HepG2 (cell line): ENCODE data around the gene ASPHD1. TPM values are rescaled to one million over a fixed set of nuclear protein-coding genes. Genes with fewer than 3 reads are reported as not detected.

ENCODE experiments used
- CBX1 ChIP-seq: IDR thresholded peaks from one replicate; pipeline ENCODE4 v1.6.1; 2016; ENCODE audit warnings: antibody characterized with exemption, low read depth
- ERF ChIP-seq: IDR thresholded peaks from 2 replicates; pipeline ENCODE4 v1.6.1; 2018; ENCODE audit warnings: missing biosample characterization, missing genetic modification reagents
- FLYWCH1 ChIP-seq: sonication (generic); formaldehyde crosslinking; IDR thresholded peaks from 2 replicates; pipeline ENCODE4 v1.8.1; 2023; ENCODE audit warnings: mild to moderate bottlenecking, missing genetic modification reagents
- FOXA3 ChIP-seq: IDR thresholded peaks from 2 replicates; pipeline ENCODE4 v1.6.1; 2016; ENCODE audit warnings: missing genetic modification reagents, missing compliant biosample characterization
- FOXJ3 ChIP-seq: sonication (generic); formaldehyde crosslinking; IDR thresholded peaks from 2 replicates; pipeline ENCODE4 v1.4.0; 2020; ENCODE audit warnings: missing genetic modification reagents, mild to moderate bottlenecking, borderline replicate concordance
- HNF4G ChIP-seq, 2 experiments: sonication (generic) in 1 of 2; formaldehyde crosslinking in 1 of 2; IDR thresholded peaks; 2 replicates each; pipeline versions ENCODE4 v1.4.0 to v1.6.1; 2011 to 2020; ENCODE audit warnings: borderline replicate concordance in 2 of 2, low read depth in 2 of 2, mild to moderate bottlenecking in 2 of 2, low read length in 1 of 2, missing genetic modification reagents in 1 of 2, moderate library complexity in 1 of 2
- JUN ChIP-seq: sonication (generic); formaldehyde crosslinking; IDR thresholded peaks from 2 replicates; pipeline ENCODE4 v1.4.0; 2020; ENCODE audit warnings: mild to moderate bottlenecking, missing genetic modification reagents
- KDM3A ChIP-seq: IDR thresholded peaks from 2 replicates; pipeline ENCODE4 v1.6.1; 2018; ENCODE audit warnings: low read depth, missing compliant biosample characterization
- NFE2L1 ChIP-seq: sonication (generic); formaldehyde crosslinking; IDR thresholded peaks from 2 replicates; pipeline ENCODE4 v1.4.0; 2020; ENCODE audit warnings: missing genetic modification reagents, mild to moderate bottlenecking, borderline replicate concordance
- PCBP2 ChIP-seq: fragments of 200-400 bp; formaldehyde crosslinking; optimal IDR thresholded peaks from 2 replicates; pipeline ENCODE3; 2018; ENCODE audit warnings: low read length, low read depth; ENCODE audit not compliant: poor library complexity, severe bottlenecking
- RELA ChIP-seq: sonication (generic); formaldehyde crosslinking; IDR thresholded peaks from 2 replicates; pipeline ENCODE4 v1.4.0; 2020; ENCODE audit warnings: missing genetic modification reagents
- REPIN1 ChIP-seq: sonication (generic); formaldehyde crosslinking; IDR thresholded peaks from 2 replicates; pipeline ENCODE4 v1.8.0; 2022; ENCODE audit warnings: missing genetic modification reagents, low read depth, mild to moderate bottlenecking, borderline replicate concordance
- REXO4 ChIP-seq: sonication (generic); formaldehyde crosslinking; IDR thresholded peaks from 2 replicates; pipeline ENCODE4 v1.8.0; 2022; ENCODE audit warnings: missing genetic modification reagents, mild to moderate bottlenecking, borderline replicate concordance
- SIX1 ChIP-seq: sonication (generic); formaldehyde crosslinking; IDR thresholded peaks from 2 replicates; pipeline ENCODE4 v1.4.0; 2020; ENCODE audit warnings: missing genetic modification reagents, borderline replicate concordance
- TFDP1 ChIP-seq: IDR thresholded peaks from 2 replicates; pipeline ENCODE4 v1.6.1; 2016; ENCODE audit warnings: missing compliant biosample characterization, missing genetic modification reagents, borderline replicate concordance
- THAP8 ChIP-seq: sonication (generic); formaldehyde crosslinking; IDR thresholded peaks from 2 replicates; pipeline ENCODE4 v1.5.1; 2020; ENCODE audit warnings: missing genetic modification reagents, mild to moderate bottlenecking, borderline replicate concordance
- ZNF12 ChIP-seq: sonication (generic); formaldehyde crosslinking; IDR thresholded peaks from 2 replicates; pipeline ENCODE4 v1.5.0; 2020; ENCODE audit warnings: missing genetic modification reagents
- ZNF264 ChIP-seq: sonication (generic); formaldehyde crosslinking; IDR thresholded peaks from 2 replicates; pipeline ENCODE4 v1.4.0; 2020; ENCODE audit warnings: missing genetic modification reagents
- ZNF337 ChIP-seq: sonication (generic); formaldehyde crosslinking; IDR thresholded peaks from 2 replicates; pipeline ENCODE4 v1.5.1; 2020; ENCODE audit warnings: missing genetic modification reagents, low read depth, mild to moderate bottlenecking, borderline replicate concordance
- ZNF383 ChIP-seq: sonication (generic); formaldehyde crosslinking; IDR thresholded peaks from 2 replicates; pipeline ENCODE4 v1.4.0; 2020; ENCODE audit warnings: missing genetic modification reagents, mild to moderate bottlenecking, borderline replicate concordance
- ZNF503 ChIP-seq: sonication (generic); formaldehyde crosslinking; IDR thresholded peaks from 2 replicates; pipeline ENCODE4 v1.4.0; 2020; ENCODE audit warnings: missing genetic modification reagents
- ZNF704 ChIP-seq: sonication (generic); formaldehyde crosslinking; IDR thresholded peaks from 2 replicates; pipeline ENCODE4 v1.8.1; 2023; ENCODE audit warnings: mild to moderate bottlenecking, inconsistent platforms, moderate library complexity, missing genetic modification reagents, borderline replicate concordance
- ZNF713 ChIP-seq: sonication (generic); formaldehyde crosslinking; IDR thresholded peaks from 2 replicates; pipeline ENCODE4 v1.4.0; 2020; ENCODE audit warnings: mild to moderate bottlenecking, missing genetic modification reagents
- ZNF747 ChIP-seq: sonication (generic); formaldehyde crosslinking; IDR thresholded peaks from 2 replicates; pipeline ENCODE4 v1.8.1; 2023; ENCODE audit warnings: missing genetic modification reagents, mild to moderate bottlenecking, borderline replicate concordance
- polyA plus RNA-seq, 8 experiments: library from polyadenylated mRNA; depleted of rRNA in 3 of 8; stranded (reverse) in 7 of 8; unstranded in 1 of 8; fragments of >200 nt; fragmentation: Illumina TruSeq in 4 of 8; extraction: Trizol in 4 of 8; gene quantifications; 2 replicates each; pipeline versions ENCODE4 v1.2.1 to v1.2.3, GENCODE V29; 2011 to 2016; ENCODE audit warnings: low read depth in 4 of 8, missing spikeins in 1 of 8, mixed read lengths in 1 of 8; ENCODE audit not compliant: insufficient read depth in 1 of 8
- total RNA-seq, 5 experiments: library from RNA; depleted of rRNA; stranded (reverse); fragments of >200 nt; fragmentation: Illumina TruSeq; extraction: Trizol; gene quantifications; 2 replicates each; pipeline ENCODE4 v1.2.3, GENCODE V29; 2016; ENCODE audit warnings: low read depth in 1 of 5

The ASPHD1 gene
- total and polyA plus RNA-seq, 2 of the 13 experiments (the other 11 are each of a cell fraction or from before 2014, with no cell fraction given): 13.1 to 19.7 TPM

GRCh38 chr16:29891525-29892457, 8.5 kb upstream of the ASPHD1 start (continued):
- TF ChIP-seq JUN (CRISPR knock-in tag): no peak
- peak; percentile 37; the same call in 1 of the 2 replicates for TF ChIP-seq NFE2L1 (CRISPR knock-in tag)
- no peak for TF ChIP-seq KDM3A (CRISPR knock-in tag)
- TF ChIP-seq ZNF337 (CRISPR knock-in tag): peak; percentile 56; the same call in 1 of the 2 replicates
- 0 out of 2 replicates have a peak, but pooled peaks have one; percentile 46 for TF ChIP-seq REXO4 (CRISPR knock-in tag)
- no peak for TF ChIP-seq ZNF383 (CRISPR knock-in tag)
- TF ChIP-seq ZNF264 (CRISPR knock-in tag): 0 out of 2 replicates have a peak, but pooled peaks have one; percentile 43
- TF ChIP-seq ZNF503 (CRISPR knock-in tag): peak; percentile 46; the same call in 1 of the 2 replicates
- no peak for TF ChIP-seq PCBP2
- TF ChIP-seq THAP8 (CRISPR knock-in tag): no peak
- TF ChIP-seq CBX1: no peak
- peak; percentile 68 for TF ChIP-seq ERF (CRISPR knock-in tag)
- TF ChIP-seq RELA (CRISPR knock-in tag): no peak
- no peak for TF ChIP-seq SIX1 (CRISPR knock-in tag)
- TF ChIP-seq ZNF713 (CRISPR knock-in tag): no peak
- peak; percentile 26; the same call in 1 of the 2 replicates for TF ChIP-seq FOXA3 (CRISPR knock-in tag)
- TF ChIP-seq ZNF12 (CRISPR knock-in tag): no peak
- peak; percentile 73; the same call in 1 of the 2 replicates for TF ChIP-seq FOXJ3 (CRISPR knock-in tag)
- TF ChIP-seq TFDP1 (CRISPR knock-in tag): no peak
- no peak for TF ChIP-seq ZNF704
- peak; percentile 80; the same call in 1 of the 2 replicates for TF ChIP-seq REPIN1 (CRISPR knock-in tag)
- 0 out of 2 replicates have a peak, but pooled peaks have one; percentile 42 for TF ChIP-seq FLYWCH1 (CRISPR knock-in tag)
- peak; percentile 45 for TF ChIP-seq ZNF747 (CRISPR knock-in tag)
- peak; percentile 96 for TF ChIP-seq HNF4G (IDR thresholded peaks at IDR 0.05; ENCODE audit: borderline replicate concordance, low read depth, low read length)
- no peak; the same call in 1 of the 2 replicates for TF ChIP-seq HNF4G (CRISPR knock-in tag; IDR thresholded peaks at IDR 0.05; ENCODE audit: borderline replicate concordance, low read depth)
